HEK293T (cell line): Measurements from ENCODE around the gene CDK14.

Experiments
- ARNT ChIP-seq: fragments of 450-650 bp; IDR thresholded peaks from 2 replicates; pipeline ENCODE4 v1.6.1; 2017; ENCODE audit warnings: mild to moderate bottlenecking
- ELF4 ChIP-seq: fragments of 450-650 bp; IDR thresholded peaks from 2 replicates; pipeline ENCODE4 v1.6.1; 2017; ENCODE audit warnings: antibody characterized with exemption
- FOXA1 ChIP-seq: fragments of 450-650 bp; IDR thresholded peaks from 2 replicates; pipeline ENCODE4 v1.6.1; 2016; ENCODE audit warnings: mild to moderate bottlenecking
- FOXM1 ChIP-seq: fragments of 450-650 bp; IDR thresholded peaks from 2 replicates; pipeline ENCODE4 v1.6.1; 2017; ENCODE audit warnings: mild to moderate bottlenecking, borderline replicate concordance
- HDGF ChIP-seq: fragments of 450-650 bp; IDR thresholded peaks from 2 replicates; pipeline ENCODE4 v1.6.1; 2017; ENCODE audit warnings: antibody characterized with exemption, borderline replicate concordance
- L3MBTL2 ChIP-seq: fragments of 450-650 bp; conservative IDR thresholded peaks from 2 replicates; pipeline ENCODE4 v1.6.1; 2016; ENCODE audit warnings: mild to moderate bottlenecking
- TARDBP ChIP-seq: fragments of 450-650 bp; IDR thresholded peaks from 2 replicates; pipeline ENCODE4 v1.6.1; 2016

DNA sequence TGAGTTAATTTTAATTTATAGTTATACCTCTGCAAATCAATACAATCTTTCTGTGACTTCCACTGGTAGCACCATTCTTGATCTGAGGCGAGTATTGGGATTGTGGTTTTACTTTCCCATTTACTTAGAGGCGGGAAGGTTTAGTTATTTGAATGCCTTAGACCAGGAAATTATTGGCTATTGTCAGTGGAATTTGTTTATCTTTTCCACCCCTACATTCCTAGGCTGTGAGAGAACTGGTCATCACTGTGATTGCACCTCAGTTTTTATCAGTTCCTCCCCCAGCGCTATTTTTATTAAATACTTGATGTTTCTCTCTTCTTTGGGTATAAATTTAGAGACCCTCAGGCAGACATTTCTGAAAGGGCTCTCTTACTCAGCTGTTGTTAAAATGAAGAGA lies 29.9 kb downstream of the CDK14 start:
- TF ChIP-seq ARNT (no peak), HDGF (no peak), ELF4 (no peak), TARDBP (no peak), FOXA1 (no peak), FOXM1 (no peak), L3MBTL2 (no peak)
